ENCODE data around the gene PDK2.

PDK2 gene

DNA sequence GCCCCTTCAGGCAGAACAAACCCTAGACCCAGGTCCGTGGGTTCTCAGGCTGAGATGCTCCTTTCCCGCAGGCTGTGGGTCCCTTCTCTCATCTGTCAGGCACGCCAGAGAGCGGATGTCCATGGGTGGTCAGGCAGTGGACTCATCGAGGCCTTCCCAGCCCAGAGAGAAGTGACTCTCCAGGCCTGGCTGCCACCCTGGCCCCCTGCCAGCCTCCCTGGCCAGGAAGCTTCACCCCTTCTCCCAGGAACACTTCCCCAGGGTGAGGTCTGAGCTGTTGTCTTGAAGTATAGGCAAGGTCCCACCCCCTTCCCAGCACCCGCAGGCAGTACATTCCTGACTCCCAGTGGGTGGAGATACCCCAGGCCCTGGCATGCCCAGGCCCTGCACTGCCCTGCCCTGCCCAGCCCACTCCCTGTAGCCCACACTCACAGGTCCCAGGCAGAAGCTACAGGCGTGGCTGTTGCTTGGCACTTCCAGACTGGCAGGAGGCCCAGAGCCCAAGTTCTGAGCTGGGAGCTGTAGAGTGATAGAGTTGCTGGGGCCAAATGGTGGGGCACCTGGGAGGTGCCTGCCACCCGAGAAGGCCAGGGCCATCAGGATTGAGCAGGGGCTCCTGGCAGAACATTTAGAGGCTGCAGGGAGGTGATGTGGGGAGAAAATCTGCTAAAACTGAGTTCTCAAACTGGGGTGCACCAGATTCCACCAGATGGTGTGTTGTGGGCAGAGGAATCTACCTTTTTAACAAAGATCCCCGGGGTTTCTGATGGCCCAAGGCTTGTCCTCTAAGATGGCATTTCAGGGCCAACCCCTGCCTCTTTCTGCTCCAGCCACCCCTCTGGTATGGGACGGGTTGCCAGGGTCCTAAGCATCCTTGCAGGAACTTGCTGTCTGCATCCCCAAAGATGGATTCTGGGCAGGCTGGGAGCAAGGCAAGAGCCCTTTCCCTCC is 32.6 kb upstream of the PDK2 start:
- Histone ChIP-seq H3K27me3 (ENCODE audit: insufficient read depth, low read length) (peaks cover 21% of the 10 kb centered on the region), H3K4me3 (ENCODE audit: low read length) (no peak overlapping the region), H3K4me1 (ENCODE audit: insufficient read depth, low read length) (peaks cover 4% of the 10 kb centered on the region), H2AFZ (ENCODE audit: low read depth, low read length) (no peak overlapping the region), H3K9me3 (ENCODE audit: low read length) (no peaks in the 10 kb centered on the region), H3K36me3 (ENCODE audit: insufficient read depth, low read length) (no peaks in the 10 kb centered on the region)

DNA sequence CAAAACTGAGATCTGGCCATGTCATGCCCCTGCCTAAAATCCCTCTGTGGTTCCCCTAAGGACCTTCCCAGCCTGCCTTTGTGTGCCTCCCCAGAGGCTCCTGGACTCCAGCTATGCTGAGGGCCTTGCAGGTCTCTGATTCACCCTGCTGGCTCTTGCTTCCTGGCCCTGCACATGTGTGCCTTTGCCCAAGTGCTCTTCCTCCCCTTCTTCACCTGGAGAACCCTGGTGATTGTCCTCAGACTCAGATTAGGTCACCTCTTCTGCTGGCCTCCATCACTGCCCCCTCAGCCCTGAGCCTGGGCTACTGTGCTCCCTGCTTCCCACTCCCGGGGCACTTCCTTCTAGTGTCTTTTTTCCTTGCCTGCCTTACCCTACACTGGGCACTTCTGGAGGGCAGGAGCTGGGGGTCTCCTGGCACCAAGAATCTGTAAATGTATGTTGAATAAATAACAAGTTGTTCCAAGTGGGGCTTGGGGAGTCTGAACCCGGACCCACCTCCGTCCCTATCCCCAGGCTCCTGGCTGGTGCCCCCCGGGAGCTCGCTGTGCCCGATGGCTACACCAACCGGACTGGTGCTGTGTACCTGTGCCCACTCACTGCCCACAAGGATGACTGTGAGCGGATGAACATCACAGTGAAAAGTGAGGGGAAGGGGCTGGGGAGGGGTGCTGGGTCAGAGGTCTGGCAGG is 31.4 kb upstream of the PDK2 start:
- H3K27me3 ChIP-seq (ENCODE audit: insufficient read depth, low read length) = peaks cover 11% of the 10 kb centered on the region
- H2AFZ ChIP-seq (ENCODE audit: low read depth, low read length) = no peak overlapping the region
- H3K36me3 ChIP-seq (ENCODE audit: insufficient read depth, low read length) = no peaks in the 10 kb centered on the region
- H3K4me3 ChIP-seq (ENCODE audit: low read length) = no peak overlapping the region
- peaks cover 4% of the 10 kb centered on the region for H3K4me1 ChIP-seq (ENCODE audit: insufficient read depth, low read length)
- no peaks in the 10 kb centered on the region for H3K9me3 ChIP-seq (ENCODE audit: low read length)

DNA sequence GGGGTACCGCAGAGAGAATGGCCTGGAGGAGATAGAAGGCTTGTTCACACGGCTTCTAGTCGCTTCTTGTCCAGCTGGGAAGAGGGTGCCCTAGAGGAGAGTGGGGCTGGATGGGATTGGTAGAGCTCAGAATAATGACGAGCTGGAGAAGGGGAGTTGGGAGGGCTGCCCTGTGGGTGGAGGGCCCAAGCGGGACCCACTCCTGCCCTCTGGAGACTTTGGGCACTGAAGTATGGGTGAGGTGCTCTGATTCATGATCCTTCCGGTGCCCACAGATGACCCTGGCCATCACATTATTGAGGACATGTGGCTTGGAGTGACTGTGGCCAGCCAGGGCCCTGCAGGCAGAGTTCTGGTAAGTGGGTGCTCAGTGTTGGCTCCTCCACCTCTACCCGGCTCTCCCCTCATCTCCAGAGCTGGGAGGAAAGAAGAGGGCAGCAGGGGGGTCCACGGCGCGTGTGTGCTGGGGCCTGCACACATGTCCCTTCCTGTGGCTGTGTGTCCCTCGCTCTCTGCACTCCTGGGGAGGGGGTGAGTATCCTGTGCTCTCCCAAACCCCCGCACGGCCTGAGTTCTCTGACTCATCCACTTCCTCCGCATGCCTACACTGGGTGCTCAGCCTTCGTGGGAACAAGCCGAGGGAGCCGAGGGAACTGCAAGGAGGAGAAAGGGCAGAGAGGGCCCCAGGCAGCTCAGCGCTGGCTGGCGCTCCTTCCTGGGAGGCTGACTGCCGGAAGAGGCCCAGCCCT is 30.7 kb upstream of the PDK2 start:
- H3K4me3 ChIP-seq (ENCODE audit: low read length) = no peak overlapping the region
- no peaks in the 10 kb centered on the region for H3K9me3 ChIP-seq (ENCODE audit: low read length)
- peaks cover 4% of the 10 kb centered on the region for H3K4me1 ChIP-seq (ENCODE audit: insufficient read depth, low read length)
- H3K27me3 ChIP-seq (ENCODE audit: insufficient read depth, low read length) = peaks cover 3% of the 10 kb centered on the region
- no peak overlapping the region for H2AFZ ChIP-seq (ENCODE audit: low read depth, low read length)
- H3K36me3 ChIP-seq (ENCODE audit: insufficient read depth, low read length) = no peaks in the 10 kb centered on the region

DNA sequence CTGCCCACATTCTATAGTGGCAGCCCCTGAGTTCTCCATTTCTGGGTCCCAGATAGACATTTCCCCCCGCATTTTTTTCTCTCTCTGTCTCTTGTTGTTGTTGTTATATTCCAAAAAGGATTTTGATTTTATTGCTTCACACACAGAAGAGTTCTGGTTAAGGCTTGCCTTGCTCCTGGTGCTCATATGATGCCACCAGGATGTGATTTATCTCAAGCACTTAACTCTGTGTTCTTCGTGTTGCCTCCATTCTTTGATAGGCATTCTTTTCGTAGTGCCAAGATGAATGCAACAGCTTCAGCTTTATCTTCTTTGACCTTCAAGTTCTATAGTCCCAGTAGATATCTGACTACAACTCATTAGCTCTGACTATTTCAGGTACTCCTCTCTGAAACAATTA is 30.1 kb upstream of the PDK2 start:
- no peaks in the 10 kb centered on the region for H3K9me3 ChIP-seq (ENCODE audit: low read length)
- H2AFZ ChIP-seq (ENCODE audit: low read depth, low read length) = no peak overlapping the region
- H3K4me3 ChIP-seq (ENCODE audit: low read length) = no peak overlapping the region
- no peaks in the 10 kb centered on the region for H3K36me3 ChIP-seq (ENCODE audit: insufficient read depth, low read length)
- H3K27me3 ChIP-seq (ENCODE audit: insufficient read depth, low read length) = peaks cover 2% of the 10 kb centered on the region
- peaks cover 4% of the 10 kb centered on the region for H3K4me1 ChIP-seq (ENCODE audit: insufficient read depth, low read length)

DNA sequence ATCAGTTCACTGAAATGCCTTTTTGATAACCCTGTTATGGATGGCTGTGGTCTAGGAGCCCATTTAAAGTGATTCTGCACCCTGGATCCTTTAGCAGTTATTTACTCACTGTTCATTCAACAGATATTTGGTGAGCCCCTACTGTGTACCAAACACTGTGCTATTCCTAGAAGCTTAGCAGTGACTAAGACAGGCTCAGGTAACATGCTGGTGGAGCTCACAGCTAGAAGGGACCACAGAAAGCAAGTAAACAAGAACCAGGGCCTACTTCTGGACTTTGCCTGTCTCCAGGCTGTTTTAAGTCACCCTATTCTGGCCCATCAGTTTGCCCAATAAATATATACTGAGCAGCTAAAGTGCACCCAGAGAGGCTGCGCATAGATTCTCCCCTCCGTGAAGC is 28.2 kb upstream of the PDK2 start:
- Histone ChIP-seq H3K27me3 (ENCODE audit: insufficient read depth, low read length) (no peaks in the 10 kb centered on the region), H2AFZ (ENCODE audit: low read depth, low read length) (no peak overlapping the region), H3K4me1 (ENCODE audit: insufficient read depth, low read length) (peaks cover 4% of the 10 kb centered on the region), H3K9me3 (ENCODE audit: low read length) (no peaks in the 10 kb centered on the region), H3K4me3 (ENCODE audit: low read length) (no peak overlapping the region), H3K36me3 (ENCODE audit: insufficient read depth, low read length) (no peaks in the 10 kb centered on the region)

DNA sequence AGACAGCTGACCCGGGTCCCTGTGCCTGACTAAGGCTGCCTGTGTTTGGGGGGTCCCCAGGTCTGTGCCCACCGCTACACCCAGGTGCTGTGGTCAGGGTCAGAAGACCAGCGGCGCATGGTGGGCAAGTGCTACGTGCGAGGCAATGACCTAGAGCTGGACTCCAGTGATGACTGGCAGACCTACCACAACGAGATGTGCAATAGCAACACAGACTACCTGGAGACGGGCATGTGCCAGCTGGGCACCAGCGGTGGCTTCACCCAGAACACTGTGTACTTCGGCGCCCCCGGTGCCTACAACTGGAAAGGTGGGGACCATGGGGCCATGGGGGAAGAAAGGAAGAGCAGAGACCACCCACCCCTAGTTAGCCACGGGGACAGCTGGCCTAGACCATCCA is 27.2 kb upstream of the PDK2 start:
- Histone ChIP-seq H3K4me1 (ENCODE audit: insufficient read depth, low read length) (peaks cover 4% of the 10 kb centered on the region), H2AFZ (ENCODE audit: low read depth, low read length) (no peak overlapping the region), H3K36me3 (ENCODE audit: insufficient read depth, low read length) (no peaks in the 10 kb centered on the region), H3K27me3 (ENCODE audit: insufficient read depth, low read length) (no peaks in the 10 kb centered on the region), H3K9me3 (ENCODE audit: low read length) (no peaks in the 10 kb centered on the region), H3K4me3 (ENCODE audit: low read length) (no peak overlapping the region)

DNA sequence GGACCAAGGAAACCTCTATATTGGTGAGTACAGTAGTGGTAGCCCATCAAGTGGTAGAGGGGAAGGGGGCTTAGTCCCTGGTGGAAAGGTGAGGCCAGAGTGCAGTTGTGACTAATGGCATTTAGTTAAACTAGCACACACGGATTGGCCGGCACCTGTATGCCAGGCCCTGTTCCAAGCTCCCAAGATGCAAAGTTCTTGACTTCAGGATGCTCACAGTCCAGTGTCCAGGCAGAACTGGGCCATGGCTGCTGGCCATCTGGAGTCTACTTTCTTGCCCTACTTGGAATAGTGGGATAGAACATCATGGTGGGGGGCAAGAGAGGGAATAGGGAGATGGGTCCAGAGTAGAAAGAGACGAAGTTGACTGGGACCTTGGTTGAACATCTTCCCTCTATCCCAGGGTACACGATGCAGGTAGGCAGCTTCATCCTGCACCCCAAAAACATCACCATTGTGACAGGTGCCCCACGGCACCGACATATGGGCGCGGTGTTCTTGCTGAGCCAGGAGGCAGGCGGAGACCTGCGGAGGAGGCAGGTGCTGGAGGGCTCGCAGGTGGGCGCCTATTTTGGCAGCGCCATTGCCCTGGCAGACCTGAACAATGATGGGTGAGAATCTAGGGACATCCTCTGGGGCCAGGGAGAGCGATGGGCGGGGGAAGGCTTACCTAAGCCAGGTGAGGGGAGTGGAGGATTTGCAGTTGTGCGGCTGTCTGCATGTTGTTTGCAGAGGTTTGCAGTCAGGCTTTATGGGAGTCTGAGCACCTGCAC is 24.1 kb upstream of the PDK2 start:
- Histone ChIP-seq H3K36me3 (ENCODE audit: insufficient read depth, low read length) (no peaks in the 10 kb centered on the region), H3K27me3 (ENCODE audit: insufficient read depth, low read length) (no peaks in the 10 kb centered on the region), H3K9me3 (ENCODE audit: low read length) (no peaks in the 10 kb centered on the region), H3K4me3 (ENCODE audit: low read length) (no peak overlapping the region), H2AFZ (ENCODE audit: low read depth, low read length) (no peak overlapping the region), H3K4me1 (ENCODE audit: insufficient read depth, low read length) (no peaks in the 10 kb centered on the region)

DNA sequence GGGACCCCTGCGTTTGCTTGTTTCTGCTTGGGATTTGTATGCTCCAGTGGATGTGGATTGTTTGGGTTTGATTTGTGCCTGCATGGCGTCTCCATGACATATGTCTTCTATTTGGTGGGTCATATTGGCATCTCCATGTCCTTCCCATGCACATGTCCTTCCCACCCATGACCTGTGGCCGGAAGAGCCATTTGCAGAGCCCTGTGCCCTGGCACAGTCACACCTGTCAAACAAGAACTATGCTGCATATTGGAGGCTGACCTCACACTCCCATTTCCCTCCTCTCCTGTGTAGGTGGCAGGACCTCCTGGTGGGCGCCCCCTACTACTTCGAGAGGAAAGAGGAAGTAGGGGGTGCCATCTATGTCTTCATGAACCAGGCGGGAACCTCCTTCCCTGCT is 23.5 kb upstream of the PDK2 start:
- H3K27me3 ChIP-seq (ENCODE audit: insufficient read depth, low read length) = no peaks in the 10 kb centered on the region
- no peak overlapping the region for H2AFZ ChIP-seq (ENCODE audit: low read depth, low read length)
- H3K4me3 ChIP-seq (ENCODE audit: low read length) = no peak overlapping the region
- no peaks in the 10 kb centered on the region for H3K4me1 ChIP-seq (ENCODE audit: insufficient read depth, low read length)
- no peaks in the 10 kb centered on the region for H3K9me3 ChIP-seq (ENCODE audit: low read length)
- no peaks in the 10 kb centered on the region for H3K36me3 ChIP-seq (ENCODE audit: insufficient read depth, low read length)

DNA sequence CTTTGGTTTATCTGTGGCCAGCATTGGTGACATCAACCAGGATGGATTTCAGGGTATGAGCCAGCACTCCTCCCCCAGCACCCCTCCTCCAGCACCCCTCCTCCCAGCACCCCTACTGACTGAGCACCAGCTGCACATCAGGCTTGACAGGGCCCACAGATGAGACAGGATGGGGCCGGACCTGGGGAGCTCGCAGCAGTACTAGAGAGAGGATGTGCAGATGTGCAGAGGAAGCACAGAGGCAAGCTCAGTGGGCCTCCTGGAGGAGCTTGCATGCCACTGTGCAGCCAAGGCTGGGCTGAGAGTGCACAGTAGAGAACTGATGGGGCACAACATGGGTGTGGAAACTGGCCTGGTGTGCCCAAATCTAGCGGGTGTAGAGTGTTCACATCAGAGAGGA is 23.0 kb upstream of the PDK2 start:
- H3K4me1 ChIP-seq (ENCODE audit: insufficient read depth, low read length) = no peaks in the 10 kb centered on the region
- H3K36me3 ChIP-seq (ENCODE audit: insufficient read depth, low read length) = no peaks in the 10 kb centered on the region
- no peak overlapping the region for H3K4me3 ChIP-seq (ENCODE audit: low read length)
- H2AFZ ChIP-seq (ENCODE audit: low read depth, low read length) = no peak overlapping the region
- H3K27me3 ChIP-seq (ENCODE audit: insufficient read depth, low read length) = no peaks in the 10 kb centered on the region
- H3K9me3 ChIP-seq (ENCODE audit: low read length) = no peaks in the 10 kb centered on the region

DNA sequence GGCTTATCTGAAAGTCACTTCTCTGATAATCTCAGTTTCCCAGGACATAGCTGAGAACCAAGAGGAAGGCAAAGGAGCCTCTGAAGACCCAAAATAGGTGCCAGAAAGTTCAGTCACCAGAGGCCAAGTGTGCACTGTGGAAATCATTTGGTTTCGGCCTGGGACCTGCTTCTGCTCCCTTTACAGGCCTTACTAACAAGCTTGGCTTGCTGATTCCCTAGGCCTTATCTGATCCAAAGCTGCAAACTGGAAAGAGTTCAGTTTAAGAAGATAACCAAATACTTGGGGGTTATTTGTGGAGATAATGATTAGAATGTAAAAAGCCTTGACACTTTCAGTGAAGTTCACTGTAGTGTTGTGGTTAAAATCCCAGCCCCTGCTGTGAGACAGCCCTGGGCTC is 22.2 kb upstream of the PDK2 start:
- H2AFZ ChIP-seq (ENCODE audit: low read depth, low read length) = no peak overlapping the region
- no peaks in the 10 kb centered on the region for H3K9me3 ChIP-seq (ENCODE audit: low read length)
- no peaks in the 10 kb centered on the region for H3K36me3 ChIP-seq (ENCODE audit: insufficient read depth, low read length)
- H3K27me3 ChIP-seq (ENCODE audit: insufficient read depth, low read length) = no peaks in the 10 kb centered on the region
- H3K4me1 ChIP-seq (ENCODE audit: insufficient read depth, low read length) = no peaks in the 10 kb centered on the region
- H3K4me3 ChIP-seq (ENCODE audit: low read length) = no peak overlapping the region

DNA sequence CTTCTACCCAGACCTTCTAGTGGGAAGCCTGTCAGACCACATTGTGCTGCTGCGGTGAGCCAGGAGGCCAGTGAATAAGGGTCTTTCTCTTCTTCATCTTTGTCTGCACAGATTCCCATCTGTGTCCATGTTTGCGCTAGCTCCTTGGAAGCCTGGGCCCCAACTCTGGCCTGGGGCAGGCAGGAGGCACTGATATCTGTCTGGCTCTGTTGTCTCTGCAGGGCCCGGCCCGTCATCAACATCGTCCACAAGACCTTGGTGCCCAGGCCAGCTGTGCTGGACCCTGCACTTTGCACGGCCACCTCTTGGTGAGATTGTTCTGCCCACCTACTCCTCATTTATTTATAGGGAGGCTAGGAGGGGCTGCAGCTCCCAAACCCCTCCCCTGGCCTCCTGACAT is 20.9 kb upstream of the PDK2 start:
- Histone ChIP-seq H3K9me3 (ENCODE audit: low read length) (no peaks in the 10 kb centered on the region), H3K4me3 (ENCODE audit: low read length) (no peak overlapping the region), H2AFZ (ENCODE audit: low read depth, low read length) (no peak overlapping the region), H3K27me3 (ENCODE audit: insufficient read depth, low read length) (no peaks in the 10 kb centered on the region), H3K36me3 (ENCODE audit: insufficient read depth, low read length) (no peaks in the 10 kb centered on the region), H3K4me1 (ENCODE audit: insufficient read depth, low read length) (no peaks in the 10 kb centered on the region)

DNA sequence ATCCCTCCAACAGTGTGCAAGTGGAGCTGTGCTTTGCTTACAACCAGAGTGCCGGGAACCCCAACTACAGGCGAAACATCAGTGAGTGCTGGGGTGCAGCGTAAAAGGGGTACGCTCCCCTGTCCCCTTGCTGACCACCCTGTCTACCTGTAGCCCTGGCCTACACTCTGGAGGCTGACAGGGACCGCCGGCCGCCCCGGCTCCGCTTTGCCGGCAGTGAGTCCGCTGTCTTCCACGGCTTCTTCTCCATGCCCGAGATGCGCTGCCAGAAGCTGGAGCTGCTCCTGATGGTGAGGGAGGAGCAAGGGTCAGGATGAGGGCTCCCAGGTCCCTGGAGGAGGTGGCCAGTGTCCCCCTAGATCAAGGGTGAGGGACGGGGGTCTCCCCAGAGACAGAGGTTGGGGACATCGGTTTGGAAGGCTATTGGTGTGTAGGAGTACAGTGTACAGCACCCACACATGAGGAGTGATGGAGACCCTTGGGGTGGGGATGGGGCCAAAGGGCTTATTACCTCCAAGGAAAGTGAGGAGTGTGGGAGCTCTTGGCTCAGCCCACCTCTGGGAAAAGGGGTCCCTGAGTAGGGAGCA is 19.6 kb upstream of the PDK2 start:
- Histone ChIP-seq H3K27me3 (ENCODE audit: insufficient read depth, low read length) (no peaks in the 10 kb centered on the region), H3K36me3 (ENCODE audit: insufficient read depth, low read length) (no peaks in the 10 kb centered on the region), H3K9me3 (ENCODE audit: low read length) (no peaks in the 10 kb centered on the region), H3K4me3 (ENCODE audit: low read length) (no peak overlapping the region), H2AFZ (ENCODE audit: low read depth, low read length) (no peak overlapping the region), H3K4me1 (ENCODE audit: insufficient read depth, low read length) (no peaks in the 10 kb centered on the region)
